SU-DHL-6 (cell line): ENCODE data around the gene ABCC10.

Experiments
- EZH2phosphoT487 ChIP-seq: fragments of 200-600 bp; sonication (generic), shearing (Covaris generic); conservative IDR thresholded peaks from 2 replicates; pipeline ENCODE4 v1.6.1; 2018; ENCODE audit warnings: mild to moderate bottlenecking, antibody characterized with exemption, low read length, moderate library complexity, mixed read lengths
- TF ChIP-seq, protein P1 (sequence below): fragments of 200-600 bp; sonication (generic); IDR thresholded peaks from one replicate; pipeline ENCODE4 v1.5.1; 2017; ENCODE audit warnings: antibody characterized with exemption, mild to moderate bottlenecking, low read length, moderate library complexity; ENCODE audit not compliant: insufficient read depth, poor library complexity, severe bottlenecking

DNA sequence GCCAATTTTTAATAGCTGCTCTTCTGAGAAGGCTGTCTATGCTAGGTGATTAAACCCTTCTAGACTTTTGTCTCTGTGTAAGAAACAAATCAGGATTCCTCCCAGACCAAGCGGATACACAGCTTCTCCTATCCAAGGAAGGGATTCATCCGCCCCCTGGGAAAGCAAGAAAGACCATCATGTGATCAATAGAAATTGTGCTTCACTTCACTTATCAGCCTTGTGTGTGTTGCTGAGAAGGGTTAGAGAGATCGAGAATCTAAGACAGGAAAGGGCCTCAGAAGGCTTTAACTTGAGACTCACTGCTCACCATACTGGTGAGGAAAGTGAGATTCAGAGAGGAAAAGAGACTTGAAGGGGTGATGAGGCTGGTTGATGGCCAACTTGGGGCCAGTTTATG is 1.5 kb downstream of the ABCC10 start:
- TF ChIP-seq, protein P1, sequence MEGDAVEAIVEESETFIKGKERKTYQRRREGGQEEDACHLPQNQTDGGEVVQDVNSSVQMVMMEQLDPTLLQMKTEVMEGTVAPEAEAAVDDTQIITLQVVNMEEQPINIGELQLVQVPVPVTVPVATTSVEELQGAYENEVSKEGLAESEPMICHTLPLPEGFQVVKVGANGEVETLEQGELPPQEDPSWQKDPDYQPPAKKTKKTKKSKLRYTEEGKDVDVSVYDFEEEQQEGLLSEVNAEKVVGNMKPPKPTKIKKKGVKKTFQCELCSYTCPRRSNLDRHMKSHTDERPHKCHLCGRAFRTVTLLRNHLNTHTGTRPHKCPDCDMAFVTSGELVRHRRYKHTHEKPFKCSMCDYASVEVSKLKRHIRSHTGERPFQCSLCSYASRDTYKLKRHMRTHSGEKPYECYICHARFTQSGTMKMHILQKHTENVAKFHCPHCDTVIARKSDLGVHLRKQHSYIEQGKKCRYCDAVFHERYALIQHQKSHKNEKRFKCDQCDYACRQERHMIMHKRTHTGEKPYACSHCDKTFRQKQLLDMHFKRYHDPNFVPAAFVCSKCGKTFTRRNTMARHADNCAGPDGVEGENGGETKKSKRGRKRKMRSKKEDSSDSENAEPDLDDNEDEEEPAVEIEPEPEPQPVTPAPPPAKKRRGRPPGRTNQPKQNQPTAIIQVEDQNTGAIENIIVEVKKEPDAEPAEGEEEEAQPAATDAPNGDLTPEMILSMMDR, result no peak
- no peak for TF ChIP-seq EZH2phosphoT487
